OCI-LY1 (cell line): Measurements from ENCODE around the gene GFER.

Experiments
- CTCF ChIP-seq: fragments of 200-600 bp; sonication (generic), shearing (Covaris generic); IDR thresholded peaks from 2 replicates; pipeline ENCODE4 v1.5.1; 2017; ENCODE audit warnings: mild to moderate bottlenecking, antibody characterized with exemption, low read length, moderate library complexity, mixed read lengths
- EZH2 ChIP-seq: fragments of 200-600 bp; sonication (generic), shearing (Covaris generic); IDR thresholded peaks from 2 replicates; pipeline ENCODE4 v1.8.0; 2017; ENCODE audit warnings: borderline replicate concordance, mixed run types, mild to moderate bottlenecking, antibody characterized with exemption, low read length, moderate library complexity, mixed read lengths

GRCh38 chr16:1982013-1982433 lies 2.0 kb upstream of the GFER start:
- no peak for TF ChIP-seq CTCF
- TF ChIP-seq EZH2 = no peak
